ENCODE results near the gene CLEC2L.
A peak's percentile ranks its signal among the peaks of the same experiment; 100 is the strongest.

The CLEC2L gene

GRCh38 chr7:139523199-139523941 is at the start of gene CLEC2L:
TSS of gene CLEC2L (plus strand) at chr7:139523685. CDS start at chr7:139523928, 243 bp downstream.
- peak; percentile 46 for DNase-seq (ENCODE audit: low read depth, low spot score)

GRCh38 chr7:139476139-139476538 is 47.3 kb upstream of the CLEC2L start:
- no peak for DNase-seq (ENCODE audit: low read depth, low spot score)

GRCh38 chr7:139476891-139477290 is 46.6 kb upstream of the CLEC2L start:
- no peak for DNase-seq (ENCODE audit: low read depth, low spot score)

- DNase-seq (ENCODE audit: low read depth, low spot score), result no peak
Observed at GRCh38 chr7:139479620-139480019, 43.9 kb upstream of the CLEC2L start.

- DNase-seq (ENCODE audit: low read depth, low spot score), result no peak
Observed at GRCh38 chr7:139481364-139481763, 42.1 kb upstream of the CLEC2L start.

- no peak for DNase-seq (ENCODE audit: low read depth, low spot score)
Observed at GRCh38 chr7:139482122-139482521, 41.4 kb upstream of the CLEC2L start.

GRCh38 chr7:139482662-139483466 is 40.6 kb upstream of the CLEC2L start:
- peak; percentile 51 for DNase-seq (ENCODE audit: low read depth, low spot score)

- no peak for DNase-seq (ENCODE audit: low read depth, low spot score)
Observed at GRCh38 chr7:139487366-139488080, 36.0 kb upstream of the CLEC2L start.

GRCh38 chr7:139488810-139489209 is 34.7 kb upstream of the CLEC2L start:
- no peak for DNase-seq (ENCODE audit: low read depth, low spot score)

- DNase-seq (ENCODE audit: low read depth, low spot score), result peak; percentile 58
Observed at GRCh38 chr7:139490130-139490529, 33.4 kb upstream of the CLEC2L start.

GRCh38 chr7:139492293-139492692 is 31.2 kb upstream of the CLEC2L start:
- DNase-seq (ENCODE audit: low read depth, low spot score), result no peak

- DNase-seq (ENCODE audit: low read depth, low spot score), result no peak
Observed at GRCh38 chr7:139494835-139495579, 28.5 kb upstream of the CLEC2L start.

- DNase-seq (ENCODE audit: low read depth, low spot score), result no peak
Observed at GRCh38 chr7:139495580-139496125, 27.8 kb upstream of the CLEC2L start.

GRCh38 chr7:139496528-139496927 is 27.0 kb upstream of the CLEC2L start:
- DNase-seq (ENCODE audit: low read depth, low spot score), result no peak

- DNase-seq (ENCODE audit: low read depth, low spot score), result no peak
Observed at GRCh38 chr7:139500770-139501138, 22.7 kb upstream of the CLEC2L start.

- DNase-seq (ENCODE audit: low read depth, low spot score), result no peak
Observed at GRCh38 chr7:139502226-139502625, 21.3 kb upstream of the CLEC2L start.

- DNase-seq (ENCODE audit: low read depth, low spot score), result no peak
Observed at GRCh38 chr7:139505563-139505962, 17.9 kb upstream of the CLEC2L start.

- no peak for DNase-seq (ENCODE audit: low read depth, low spot score)
Observed at GRCh38 chr7:139509535-139509934, 13.9 kb upstream of the CLEC2L start.

- no peak for DNase-seq (ENCODE audit: low read depth, low spot score)
Observed at GRCh38 chr7:139511315-139511714, 12.2 kb upstream of the CLEC2L start.

- no peak for DNase-seq (ENCODE audit: low read depth, low spot score)
Observed at GRCh38 chr7:139515266-139515665, 8.2 kb upstream of the CLEC2L start.

GRCh38 chr7:139521439-139521838 is 2.0 kb upstream of the CLEC2L start:
- DNase-seq (ENCODE audit: low read depth, low spot score), result no peak

All from astrocyte of the hippocampus (primary cell).